DOHH2 (cell line): ENCODE results near the gene ST8SIA6.

Experiments
- CTCF ChIP-seq: fragments of 200-600 bp; sonication (generic); IDR thresholded peaks from one replicate; pipeline ENCODE4 v1.5.1; 2014; ENCODE audit warnings: antibody characterized with exemption, mild to moderate bottlenecking, low read depth, low read length; ENCODE audit not compliant: poor library complexity, severe bottlenecking
- EZH2phosphoT487 ChIP-seq: fragments of 200-600 bp; sonication (generic); IDR thresholded peaks from 2 replicates; pipeline ENCODE4 v1.6.1; 2017; ENCODE audit warnings: borderline replicate concordance, mild to moderate bottlenecking, antibody characterized with exemption, low read length, moderate library complexity, mixed read lengths

- no peak for TF ChIP-seq CTCF
- TF ChIP-seq EZH2phosphoT487 = no peak
Measured at GRCh38 chr10:17368708-17369272, 85.6 kb downstream of the ST8SIA6 start.
